ENCODE measurements around the gene PTCH2. TPM values are rescaled to one million over a fixed set of nuclear protein-coding genes. Genes with fewer than 3 reads are reported as not detected.

The PTCH2 gene
- total and polyA plus RNA-seq, 2 of the 13 experiments (the other 11 are each of a cell fraction or from before 2014, with no cell fraction given), result 0.60 to 1.5 TPM

DNA sequence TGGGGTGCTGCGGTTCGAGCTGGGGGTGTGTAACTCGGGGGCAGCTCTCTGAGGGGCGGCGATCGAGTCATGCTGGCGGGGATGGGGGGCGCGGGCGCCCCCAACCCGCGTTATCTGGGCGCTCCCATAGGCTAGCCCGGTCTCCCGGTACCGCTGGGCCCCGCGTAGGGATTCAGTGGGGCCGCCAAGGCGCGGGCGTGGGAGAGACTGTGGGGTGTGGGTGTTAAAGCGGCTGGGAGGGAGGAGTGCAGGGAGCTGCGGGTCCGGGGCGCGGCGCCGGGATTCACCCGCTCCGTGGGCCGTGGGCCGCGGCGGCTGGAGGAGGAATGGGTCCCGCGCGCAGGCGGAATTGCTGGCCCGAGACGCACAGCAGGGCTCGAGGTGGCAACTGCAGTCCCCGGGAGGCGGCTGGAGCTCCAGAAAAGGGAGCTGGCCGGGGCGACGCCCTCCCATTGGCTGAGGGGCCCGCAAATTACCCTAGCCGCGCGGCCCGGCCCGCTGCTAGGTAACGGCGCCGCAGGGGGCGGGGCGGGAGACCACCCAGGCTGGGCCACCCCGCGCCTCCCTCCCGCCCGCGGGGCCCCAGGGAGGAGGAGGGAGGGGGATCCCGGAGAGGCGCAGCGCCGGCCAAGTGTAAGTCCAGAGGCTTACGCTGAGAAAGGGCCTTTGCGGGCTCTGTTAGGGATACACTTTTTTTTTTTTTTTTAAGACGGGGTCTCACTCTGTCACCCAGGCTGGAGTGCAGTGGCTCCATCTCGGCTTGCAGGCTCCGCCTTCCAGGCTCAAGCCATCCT is at the start of gene PTCH2 (continued):
- TF ChIP-seq ZNF10 (CRISPR knock-in tag; IDR thresholded peaks at IDR 0.05; ENCODE audit: borderline replicate concordance, low read depth), result no peak
- TF ChIP-seq ZNF614 (CRISPR knock-in tag; IDR thresholded peaks at IDR 0.05; ENCODE audit: borderline replicate concordance), result no peak
- no peak for TF ChIP-seq AGO1 (IDR thresholded peaks at IDR 0.05; ENCODE audit: low read depth, low read length, poor library complexity, severe bottlenecking)
- no peak for TF ChIP-seq ZNF44 (CRISPR knock-in tag; IDR thresholded peaks at IDR 0.05)
- peak; percentile 48; the same call in 1 of the 3 replicates for TF ChIP-seq MXI1 (IDR thresholded peaks at IDR 0.05; ENCODE audit: borderline replicate concordance, low read depth, low read length)
- TF ChIP-seq, protein P1, sequence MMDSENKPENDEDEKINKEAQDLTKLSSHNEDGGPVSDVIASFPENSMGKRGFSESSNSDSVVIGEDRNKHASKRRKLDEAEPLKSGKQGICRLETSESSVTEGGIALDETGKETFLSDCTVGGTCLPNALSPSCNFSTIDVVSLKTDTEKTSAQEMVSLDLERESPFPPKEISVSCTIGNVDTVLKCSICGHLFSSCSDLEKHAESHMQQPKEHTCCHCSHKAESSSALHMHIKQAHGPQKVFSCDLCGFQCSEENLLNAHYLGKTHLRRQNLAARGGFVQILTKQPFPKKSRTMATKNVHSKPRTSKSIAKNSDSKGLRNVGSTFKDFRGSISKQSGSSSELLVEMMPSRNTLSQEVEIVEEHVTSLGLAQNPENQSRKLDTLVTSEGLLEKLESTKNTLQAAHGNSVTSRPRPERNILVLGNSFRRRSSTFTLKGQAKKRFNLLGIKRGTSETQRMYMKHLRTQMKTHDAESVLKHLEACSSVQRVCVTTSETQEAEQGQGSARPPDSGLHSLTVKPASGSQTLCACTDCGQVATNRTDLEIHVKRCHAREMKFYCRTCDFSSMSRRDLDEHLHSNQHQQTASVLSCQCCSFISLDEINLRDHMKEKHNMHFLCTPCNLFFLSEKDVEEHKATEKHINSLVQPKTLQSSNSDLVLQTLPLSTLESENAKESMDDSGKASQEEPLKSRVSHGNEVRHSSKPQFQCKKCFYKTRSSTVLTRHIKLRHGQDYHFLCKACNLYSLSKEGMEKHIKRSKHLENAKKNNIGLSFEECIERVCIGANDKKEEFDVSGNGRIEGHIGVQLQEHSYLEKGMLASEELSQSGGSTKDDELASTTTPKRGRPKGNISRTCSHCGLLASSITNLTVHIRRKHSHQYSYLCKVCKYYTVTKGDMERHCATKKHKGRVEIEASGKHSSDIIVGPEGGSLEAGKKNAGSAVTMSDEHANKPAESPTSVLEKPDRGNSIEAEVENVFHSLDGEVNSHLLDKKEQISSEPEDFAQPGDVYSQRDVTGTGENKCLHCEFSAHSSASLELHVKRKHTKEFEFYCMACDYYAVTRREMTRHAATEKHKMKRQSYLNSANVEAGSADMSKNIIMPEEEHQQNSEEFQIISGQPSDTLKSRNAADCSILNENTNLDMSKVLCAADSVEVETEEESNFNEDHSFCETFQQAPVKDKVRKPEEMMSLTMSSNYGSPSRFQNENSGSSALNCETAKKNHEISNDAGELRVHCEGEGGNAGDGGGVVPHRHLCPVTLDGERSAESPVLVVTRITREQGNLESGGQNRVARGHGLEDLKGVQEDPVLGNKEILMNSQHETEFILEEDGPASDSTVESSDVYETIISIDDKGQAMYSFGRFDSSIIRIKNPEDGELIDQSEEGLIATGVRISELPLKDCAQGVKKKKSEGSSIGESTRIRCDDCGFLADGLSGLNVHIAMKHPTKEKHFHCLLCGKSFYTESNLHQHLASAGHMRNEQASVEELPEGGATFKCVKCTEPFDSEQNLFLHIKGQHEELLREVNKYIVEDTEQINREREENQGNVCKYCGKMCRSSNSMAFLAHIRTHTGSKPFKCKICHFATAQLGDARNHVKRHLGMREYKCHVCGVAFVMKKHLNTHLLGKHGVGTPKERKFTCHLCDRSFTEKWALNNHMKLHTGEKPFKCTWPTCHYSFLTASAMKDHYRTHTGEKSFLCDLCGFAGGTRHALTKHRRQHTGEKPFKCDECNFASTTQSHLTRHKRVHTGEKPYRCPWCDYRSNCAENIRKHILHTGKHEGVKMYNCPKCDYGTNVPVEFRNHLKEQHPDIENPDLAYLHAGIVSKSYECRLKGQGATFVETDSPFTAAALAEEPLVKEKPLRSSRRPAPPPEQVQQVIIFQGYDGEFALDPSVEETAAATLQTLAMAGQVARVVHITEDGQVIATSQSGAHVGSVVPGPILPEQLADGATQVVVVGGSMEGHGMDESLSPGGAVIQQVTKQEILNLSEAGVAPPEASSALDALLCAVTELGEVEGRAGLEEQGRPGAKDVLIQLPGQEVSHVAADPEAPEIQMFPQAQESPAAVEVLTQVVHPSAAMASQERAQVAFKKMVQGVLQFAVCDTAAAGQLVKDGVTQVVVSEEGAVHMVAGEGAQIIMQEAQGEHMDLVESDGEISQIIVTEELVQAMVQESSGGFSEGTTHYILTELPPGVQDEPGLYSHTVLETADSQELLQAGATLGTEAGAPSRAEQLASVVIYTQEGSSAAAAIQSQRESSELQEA (CRISPR knock-in tag; IDR thresholded peaks at IDR 0.05; ENCODE audit: not compliant biosample characterization), result no peak
- TF ChIP-seq ZNF7 (CRISPR knock-in tag; IDR thresholded peaks at IDR 0.05), result no peak
- no peak for TF ChIP-seq FIP1L1 (IDR thresholded peaks at IDR 0.05; ENCODE audit: borderline replicate concordance, insufficient read depth, low read depth, low read length)
- no peak for TF ChIP-seq ZNF468 (CRISPR knock-in tag; IDR thresholded peaks at IDR 0.05)
- TF ChIP-seq, protein P2, sequence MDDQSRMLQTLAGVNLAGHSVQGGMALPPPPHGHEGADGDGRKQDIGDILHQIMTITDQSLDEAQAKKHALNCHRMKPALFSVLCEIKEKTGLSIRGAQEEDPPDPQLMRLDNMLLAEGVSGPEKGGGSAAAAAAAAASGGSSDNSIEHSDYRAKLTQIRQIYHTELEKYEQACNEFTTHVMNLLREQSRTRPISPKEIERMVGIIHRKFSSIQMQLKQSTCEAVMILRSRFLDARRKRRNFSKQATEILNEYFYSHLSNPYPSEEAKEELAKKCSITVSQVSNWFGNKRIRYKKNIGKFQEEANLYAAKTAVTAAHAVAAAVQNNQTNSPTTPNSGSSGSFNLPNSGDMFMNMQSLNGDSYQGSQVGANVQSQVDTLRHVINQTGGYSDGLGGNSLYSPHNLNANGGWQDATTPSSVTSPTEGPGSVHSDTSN (CRISPR knock-in tag; IDR thresholded peaks at IDR 0.05; ENCODE audit: borderline replicate concordance), result no peak
- TF ChIP-seq ZNF674 (CRISPR knock-in tag; IDR thresholded peaks at IDR 0.05; ENCODE audit: low read depth), result no peak
- TF ChIP-seq HES4 (CRISPR knock-in tag; IDR thresholded peaks at IDR 0.05; ENCODE audit: borderline replicate concordance), result no peak
- TF ChIP-seq ZNF33B (CRISPR knock-in tag; IDR thresholded peaks at IDR 0.05), result no peak
- TF ChIP-seq, protein P3, sequence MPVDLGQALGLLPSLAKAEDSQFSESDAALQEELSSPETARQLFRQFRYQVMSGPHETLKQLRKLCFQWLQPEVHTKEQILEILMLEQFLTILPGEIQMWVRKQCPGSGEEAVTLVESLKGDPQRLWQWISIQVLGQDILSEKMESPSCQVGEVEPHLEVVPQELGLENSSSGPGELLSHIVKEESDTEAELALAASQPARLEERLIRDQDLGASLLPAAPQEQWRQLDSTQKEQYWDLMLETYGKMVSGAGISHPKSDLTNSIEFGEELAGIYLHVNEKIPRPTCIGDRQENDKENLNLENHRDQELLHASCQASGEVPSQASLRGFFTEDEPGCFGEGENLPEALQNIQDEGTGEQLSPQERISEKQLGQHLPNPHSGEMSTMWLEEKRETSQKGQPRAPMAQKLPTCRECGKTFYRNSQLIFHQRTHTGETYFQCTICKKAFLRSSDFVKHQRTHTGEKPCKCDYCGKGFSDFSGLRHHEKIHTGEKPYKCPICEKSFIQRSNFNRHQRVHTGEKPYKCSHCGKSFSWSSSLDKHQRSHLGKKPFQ (CRISPR knock-in tag; IDR thresholded peaks at IDR 0.05; ENCODE audit: insufficient replicate concordance), result no peak
- TF ChIP-seq SP2 (CRISPR knock-in tag; IDR thresholded peaks at IDR 0.05), result no peak
- TF ChIP-seq ZNF670 (CRISPR knock-in tag; IDR thresholded peaks at IDR 0.05; ENCODE audit: borderline replicate concordance), result no peak
- no peak for TF ChIP-seq TEAD3 (CRISPR knock-in tag; optimal IDR thresholded peaks at IDR 0.05; ENCODE audit: borderline replicate concordance)
- no peak for TF ChIP-seq KDM5A (IDR thresholded peaks at IDR 0.05; ENCODE audit: borderline replicate concordance, low read length)

Measured in HepG2 (cell line).